ENCODE data around the gene TNK2.

GRCh38 chr3:195825191-195825588, 83.2 kb downstream of the TNK2 start:
- TF ChIP-seq POLR2AphosphoS5 (IDR thresholded peaks at IDR 0.05; ENCODE audit: low read depth, low read length), result no peak
- no peak for TF ChIP-seq HDAC2 (IDR thresholded peaks at IDR 0.05; ENCODE audit: borderline replicate concordance in 1 of 2, low read depth in 2 of 2, low read length in 2 of 2)
- no peak for TF ChIP-seq RXRA (IDR thresholded peaks at IDR 0.05; ENCODE audit: insufficient read depth, low read depth, low read length)
- no peak for TF ChIP-seq CTCF (IDR thresholded peaks at IDR 0.05; ENCODE audit: control extremely low read depth in 1 of 3, insufficient read depth in 1 of 3, low read depth in 1 of 3, low read length in 3 of 3)
- TF ChIP-seq TAF1 (IDR thresholded peaks at IDR 0.05; ENCODE audit: low read depth, low read length), result no peak
